LNCaP clone FGC (cell line): ENCODE data around the gene HNRNPF.

ENCODE experiments used
- DNase-seq: peaks from one replicate; pipeline ENCODE4 v3.0.0-alpha.2; 2011; ENCODE audit warnings: low read depth
- H3K4me3 ChIP-seq: 2 replicates; pipeline ENCODE4 v1.5.1; 2011; ENCODE audit warnings: mild to moderate bottlenecking, low read depth, low read length, control low read depth
- CTCF ChIP-seq: IDR thresholded peaks from 2 replicates; pipeline ENCODE4 v1.5.1; 2012; ENCODE audit warnings: mild to moderate bottlenecking; ENCODE audit not compliant: control insufficient read depth, insufficient read depth; ENCODE audit errors: extremely low read depth

Gene HNRNPF

GRCh38 chr10:43383204-43383971 lies 25.6 kb downstream of the HNRNPF start:
- no peak for DNase-seq
- TF ChIP-seq CTCF = no peak
- H3K4me3 ChIP-seq = no peak overlapping the region

GRCh38 chr10:43380610-43381222 lies 28.3 kb downstream of the HNRNPF start:
- DNase-seq = no peak
- H3K4me3 ChIP-seq = no peak overlapping the region
- TF ChIP-seq CTCF = no peak

- H3K4me3 ChIP-seq = no peak overlapping the region
- TF ChIP-seq CTCF = no peak
- no peak for DNase-seq
Measured at GRCh38 chr10:43377424-43377883, 31.5 kb downstream of the HNRNPF start.

DNA sequence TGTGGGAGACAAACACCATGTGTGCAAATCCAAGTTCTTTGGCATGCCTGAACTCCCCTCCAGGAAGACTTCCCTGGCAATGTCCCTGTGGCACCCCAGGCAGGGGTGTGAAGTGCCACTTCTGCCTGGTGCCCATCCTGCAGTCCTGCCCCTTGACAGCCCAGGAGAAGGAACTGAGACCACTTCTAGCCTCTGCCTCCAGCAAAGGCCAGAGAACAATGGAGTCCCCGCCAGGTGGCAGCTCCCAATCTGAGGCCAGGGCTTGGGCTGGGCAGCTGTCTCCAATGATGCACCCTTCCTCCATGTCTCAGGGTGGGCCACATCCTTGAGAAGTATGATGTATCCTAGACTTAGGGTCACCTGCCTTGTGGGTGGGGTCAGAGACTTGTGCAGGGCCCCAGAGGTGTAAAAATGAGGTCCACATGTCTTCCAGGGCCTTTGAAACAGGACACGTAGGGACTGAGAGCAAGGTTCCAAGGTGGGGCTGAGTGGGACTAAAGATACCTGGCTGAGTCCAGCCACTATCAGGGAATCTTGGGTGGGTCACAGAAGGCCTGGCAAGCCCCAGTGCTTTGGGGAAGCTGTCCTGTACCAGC lies 32.1 kb downstream of the HNRNPF start:
- TF ChIP-seq CTCF = no peak
- no peak for DNase-seq
- H3K4me3 ChIP-seq = no peak overlapping the region

DNA sequence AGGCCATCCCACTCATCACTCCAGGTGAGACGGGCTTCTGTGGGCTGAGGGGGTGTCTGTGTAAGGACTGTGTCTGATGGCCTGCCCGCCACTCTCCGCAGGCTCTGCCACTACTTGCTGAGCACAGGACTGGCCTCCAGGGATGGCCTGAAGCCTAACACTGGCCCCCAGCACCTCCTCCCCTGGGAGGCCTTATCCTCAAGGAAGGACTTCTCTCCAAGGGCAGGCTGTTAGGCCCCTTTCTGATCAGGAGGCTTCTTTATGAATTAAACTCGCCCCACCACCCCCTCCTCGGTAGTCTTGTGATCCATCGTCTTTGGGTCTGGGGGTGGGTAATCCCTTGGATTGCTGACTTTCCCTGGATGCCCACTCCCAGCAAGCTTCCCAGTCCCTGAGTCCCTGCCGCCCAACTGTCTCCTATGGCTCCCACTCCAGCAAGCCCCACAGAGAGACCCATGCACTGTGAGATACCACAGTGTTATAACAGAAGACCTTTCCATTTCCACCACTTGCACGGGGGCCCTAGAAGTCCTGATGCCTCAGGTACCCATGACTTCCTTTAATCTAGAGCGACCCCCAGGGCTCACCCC lies 32.8 kb downstream of the HNRNPF start:
- TF ChIP-seq CTCF = no peak
- no peak overlapping the region for H3K4me3 ChIP-seq
- DNase-seq = no peak

DNA sequence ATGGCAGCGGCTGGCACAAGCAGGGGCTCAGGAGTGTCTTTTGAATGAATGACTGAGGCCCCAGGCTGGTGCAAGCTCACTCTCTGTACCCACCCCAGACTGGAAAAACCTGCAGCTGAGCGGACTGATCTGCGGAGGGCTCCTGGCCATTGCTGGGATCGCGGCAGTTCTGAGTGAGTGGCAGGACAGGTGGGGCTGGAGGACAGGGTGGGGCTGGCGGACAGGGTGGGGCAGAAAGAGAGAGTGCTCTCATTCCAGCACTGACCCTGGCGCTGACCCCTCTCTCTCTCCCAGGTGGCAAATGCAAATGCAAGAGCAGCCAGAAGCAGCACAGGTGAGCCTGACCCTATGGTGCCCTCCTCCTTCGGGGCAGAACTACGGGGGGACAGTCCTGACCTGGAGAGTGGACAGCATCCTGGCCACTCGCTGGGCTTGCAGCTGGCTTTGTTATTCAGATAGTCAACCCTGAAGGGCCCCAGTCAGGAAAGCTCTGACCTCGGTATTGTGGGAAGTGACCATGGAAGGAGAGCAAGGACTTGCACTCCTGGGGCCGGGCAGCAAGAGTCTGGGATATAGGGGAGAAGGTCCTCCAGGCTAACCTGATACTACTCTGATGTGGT lies 33.5 kb downstream of the HNRNPF start:
- no peak for TF ChIP-seq CTCF

More for the DNA sequence above, 33.5 kb downstream of the HNRNPF start:
- DNase-seq = no peak
- H3K4me3 ChIP-seq = no peak overlapping the region
